ENCODE measurements around the gene SPOCK3. TPM values are rescaled to one million over a fixed set of nuclear protein-coding genes. Genes with fewer than 3 reads are reported as not detected.

The SPOCK3 gene
- total and polyA plus RNA-seq, 8 donors = 0.15 to 2.1 (median 0.92) TPM

DNA sequence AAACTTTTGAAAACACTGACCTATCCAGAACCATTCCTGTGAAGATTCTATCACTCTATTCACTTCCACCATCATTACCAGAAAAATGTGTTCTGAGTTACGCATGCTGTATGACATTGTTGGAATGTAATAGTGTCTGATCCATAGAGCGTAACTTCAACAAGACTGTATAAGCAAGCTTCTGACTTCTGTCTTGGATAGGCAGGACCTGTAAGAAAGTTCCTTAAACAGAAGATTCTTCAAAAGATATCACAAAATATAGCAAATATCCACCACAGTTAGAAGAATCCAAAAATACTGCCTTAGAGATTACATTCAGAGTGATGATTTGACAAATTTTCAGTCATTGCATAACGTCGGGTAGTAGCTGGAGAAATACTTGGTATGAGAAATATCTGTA, 14.0 kb upstream of the SPOCK3 start:
- no peak for ATAC-seq
- TF ChIP-seq, protein P1, sequence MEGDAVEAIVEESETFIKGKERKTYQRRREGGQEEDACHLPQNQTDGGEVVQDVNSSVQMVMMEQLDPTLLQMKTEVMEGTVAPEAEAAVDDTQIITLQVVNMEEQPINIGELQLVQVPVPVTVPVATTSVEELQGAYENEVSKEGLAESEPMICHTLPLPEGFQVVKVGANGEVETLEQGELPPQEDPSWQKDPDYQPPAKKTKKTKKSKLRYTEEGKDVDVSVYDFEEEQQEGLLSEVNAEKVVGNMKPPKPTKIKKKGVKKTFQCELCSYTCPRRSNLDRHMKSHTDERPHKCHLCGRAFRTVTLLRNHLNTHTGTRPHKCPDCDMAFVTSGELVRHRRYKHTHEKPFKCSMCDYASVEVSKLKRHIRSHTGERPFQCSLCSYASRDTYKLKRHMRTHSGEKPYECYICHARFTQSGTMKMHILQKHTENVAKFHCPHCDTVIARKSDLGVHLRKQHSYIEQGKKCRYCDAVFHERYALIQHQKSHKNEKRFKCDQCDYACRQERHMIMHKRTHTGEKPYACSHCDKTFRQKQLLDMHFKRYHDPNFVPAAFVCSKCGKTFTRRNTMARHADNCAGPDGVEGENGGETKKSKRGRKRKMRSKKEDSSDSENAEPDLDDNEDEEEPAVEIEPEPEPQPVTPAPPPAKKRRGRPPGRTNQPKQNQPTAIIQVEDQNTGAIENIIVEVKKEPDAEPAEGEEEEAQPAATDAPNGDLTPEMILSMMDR (IDR thresholded peaks at IDR 0.05) = no peak
- Histone ChIP-seq H3K27me3 (no peaks in the 10 kb centered on the region), H3K4me3 (no peak overlapping the region), H3K4me1 (no peaks in the 10 kb centered on the region), H3K27ac (no peak overlapping the region), H3K36me3 (no peaks in the 10 kb centered on the region), H3K9me3 (no peaks in the 10 kb centered on the region)
- intact Hi-C loops (cut with DNase I) = no loop called here
- DNase-seq = no peak

DNA sequence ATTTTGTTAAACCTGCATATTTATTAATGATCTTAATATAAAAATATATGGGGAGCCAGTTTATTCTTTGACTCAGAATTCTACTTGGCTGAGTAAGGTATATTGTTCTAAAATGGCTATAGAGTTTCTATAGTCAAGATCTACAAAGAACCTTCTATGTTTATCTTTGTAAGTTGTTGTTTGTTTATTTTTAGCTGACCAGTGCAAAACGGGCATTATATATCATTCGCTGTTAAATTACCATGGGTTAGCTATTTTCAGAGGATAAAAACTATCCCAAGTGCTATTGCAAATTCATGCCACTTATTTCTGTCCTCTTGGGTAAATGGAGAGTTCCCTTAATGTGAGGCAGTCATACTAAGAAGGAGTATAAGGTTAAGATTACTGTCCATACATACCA, 5.3 kb upstream of the SPOCK3 start:
- DNase-seq (no peak), ATAC-seq (no peak)
- Histone ChIP-seq H3K27me3 (peaks cover 8 to 14% of the 10 kb centered on the region in 2 donors), H3K9me3 (no peaks in the 10 kb centered on the region), H3K27ac (no peak overlapping the region), H3K4me3 (no peak overlapping the region), H3K36me3 (no peaks in the 10 kb centered on the region), H3K4me1 (peaks cover 0 to under 1% of the 10 kb centered on the region in 2 donors)
- TF ChIP-seq, protein P1 (IDR thresholded peaks at IDR 0.05) = no peak
- intact Hi-C loops (cut with DNase I) = no loop called here

DNA sequence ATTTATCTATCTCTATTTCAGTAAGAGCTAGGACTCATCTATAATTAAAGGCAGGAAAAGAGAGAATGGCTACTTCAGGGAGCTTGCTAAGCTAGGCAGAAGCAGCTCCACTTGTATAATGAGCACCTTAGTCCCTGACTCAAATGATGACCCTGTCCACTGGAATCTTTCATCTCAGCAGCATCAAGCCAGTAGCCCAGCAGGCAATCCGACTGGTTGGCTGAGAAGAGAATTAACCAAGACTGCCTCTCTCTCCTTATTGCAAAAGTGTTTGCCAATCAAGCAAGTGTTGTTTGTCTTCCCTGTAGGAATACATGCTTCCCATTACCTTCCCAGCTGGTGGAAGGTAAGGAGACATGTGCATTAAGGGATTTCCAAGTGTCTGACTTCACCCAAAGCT, 3.9 kb upstream of the SPOCK3 start:
- Histone ChIP-seq H3K27me3 (peaks cover 21 to 28% of the 10 kb centered on the region in 2 donors), H3K4me3 (no peak overlapping the region), H3K9me3 (no peaks in the 10 kb centered on the region), H3K27ac (no peak overlapping the region), H3K36me3 (no peaks in the 10 kb centered on the region), H3K4me1 (peaks cover 0 to 11% of the 10 kb centered on the region in 2 donors)
- no peak for DNase-seq
- intact Hi-C loops (cut with DNase I) = no loop called here
- TF ChIP-seq, protein P1 (IDR thresholded peaks at IDR 0.05) = no peak
- ATAC-seq = no peak

DNA sequence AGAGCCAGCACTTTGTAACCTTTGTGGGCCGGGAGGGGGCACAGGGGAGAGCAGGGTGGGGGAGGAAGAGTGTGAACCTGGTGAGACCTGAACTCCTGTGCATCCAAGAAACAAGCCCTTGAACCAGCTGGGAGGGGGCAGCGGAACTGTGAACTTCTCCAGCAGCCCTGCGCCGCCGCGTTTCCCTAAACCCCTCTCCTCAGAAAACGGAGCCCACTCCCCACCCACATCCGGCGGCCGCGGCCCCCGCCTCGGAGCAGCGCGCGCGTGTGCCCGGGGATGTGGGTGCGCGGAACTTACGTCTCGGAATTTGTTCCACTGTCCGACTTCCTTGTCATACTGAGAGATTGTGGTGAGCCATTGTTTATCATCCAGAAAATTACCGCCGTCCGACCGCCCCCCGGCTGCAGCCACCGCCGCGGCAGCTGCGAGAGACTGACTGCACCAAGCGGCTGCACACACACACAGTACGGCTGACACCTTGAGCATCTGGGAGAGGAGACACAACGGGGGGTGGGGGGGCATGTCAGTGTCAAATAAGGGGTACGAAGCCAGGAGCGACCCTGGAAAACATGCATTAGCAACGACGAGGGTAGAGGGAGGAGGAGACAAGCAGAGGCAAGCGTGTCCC, 494 bp downstream of the SPOCK3 start:
- ATAC-seq = peak; percentile 60
- Histone ChIP-seq H3K27me3 (peaks cover 27 to 38% of the 10 kb centered on the region in 2 donors), H3K4me3 (peak overlapping the region; percentile 12 to 27), H3K4me1 (peaks cover 0 to 11% of the 10 kb centered on the region in 2 donors), H3K9me3 (no peaks in the 10 kb centered on the region), H3K36me3 (no peaks in the 10 kb centered on the region), H3K27ac (no peak overlapping the region)
- DNase-seq = peak in 1 of 4 donors; percentile 75
- intact Hi-C loops (cut with DNase I) = no loop called here
- TF ChIP-seq, protein P1 (IDR thresholded peaks at IDR 0.05) = no peak

DNA sequence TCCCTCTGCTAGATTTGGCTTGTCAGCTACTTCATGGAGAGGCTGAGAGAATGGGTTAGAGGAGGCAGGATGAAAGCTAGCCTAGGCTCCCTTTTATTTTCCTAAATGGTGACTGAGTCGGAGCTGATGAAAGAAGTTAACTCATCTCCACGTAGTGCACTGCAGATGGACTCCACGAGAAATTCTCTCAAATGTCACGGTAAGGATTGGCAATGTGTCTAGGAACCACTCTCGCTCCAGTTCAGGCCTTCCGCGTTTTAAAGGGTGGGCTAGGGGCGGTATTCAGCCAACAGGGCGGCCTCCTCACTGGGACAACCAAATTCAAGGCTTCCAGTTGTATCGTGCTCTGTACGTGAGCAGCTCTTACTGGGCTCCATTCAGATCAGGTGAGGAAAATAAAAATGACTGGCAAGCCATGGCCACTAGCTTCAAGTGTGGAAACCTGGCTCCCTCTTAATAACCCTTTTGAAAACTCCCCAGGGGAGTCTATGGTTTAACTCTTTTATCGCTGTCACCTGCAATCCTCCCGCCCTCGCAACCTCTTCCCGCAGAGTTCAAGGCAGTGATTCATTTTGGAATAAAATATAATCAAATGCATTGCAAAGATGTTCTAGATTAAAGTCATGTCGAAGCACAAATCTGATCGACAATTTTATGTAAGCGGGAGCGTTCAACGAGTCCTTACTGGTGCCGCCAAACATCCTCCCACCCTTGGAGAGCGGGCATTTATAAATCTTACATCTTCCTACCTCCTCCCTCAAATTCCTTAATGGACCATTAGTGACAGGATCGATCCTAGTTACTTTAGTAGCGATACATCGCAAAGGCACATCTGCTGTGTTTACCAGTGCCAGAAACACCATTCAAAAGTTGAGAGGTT, 1.2 kb downstream of the SPOCK3 start:
- TF ChIP-seq, protein P1 (IDR thresholded peaks at IDR 0.05) = no peak
- peaks cover 27 to 38% of the 10 kb centered on the region in 2 donors for H3K27me3 ChIP-seq

More for the DNA sequence above, 1.2 kb downstream of the SPOCK3 start:
- DNase-seq = no peak
- intact Hi-C loops (cut with DNase I) = no loop called here
- H3K36me3 ChIP-seq = no peaks in the 10 kb centered on the region
- peaks cover 0 to 11% of the 10 kb centered on the region in 2 donors for H3K4me1 ChIP-seq
- no peak overlapping the region for H3K27ac ChIP-seq
- H3K9me3 ChIP-seq = no peaks in the 10 kb centered on the region
- H3K4me3 ChIP-seq = peak overlapping the region in 1 of 2 donors; percentile 27
- ATAC-seq = no peak
